ENCODE measurements around the gene CORO2A. TPM values are rescaled to one million over a fixed set of nuclear protein-coding genes. Genes with fewer than 3 reads are reported as not detected.
"Not testable (repeated sequence)": the region's sequence is repeated elsewhere in the genome, so short reads cannot be mapped to it uniquely, and the experiment has no call there.

CORO2A gene
- total and polyA plus RNA-seq, 2 donors (not counting 3 experiments of a cell fraction or from before 2014, with no cell fraction given) = 0.35 to 0.53 TPM

DNA sequence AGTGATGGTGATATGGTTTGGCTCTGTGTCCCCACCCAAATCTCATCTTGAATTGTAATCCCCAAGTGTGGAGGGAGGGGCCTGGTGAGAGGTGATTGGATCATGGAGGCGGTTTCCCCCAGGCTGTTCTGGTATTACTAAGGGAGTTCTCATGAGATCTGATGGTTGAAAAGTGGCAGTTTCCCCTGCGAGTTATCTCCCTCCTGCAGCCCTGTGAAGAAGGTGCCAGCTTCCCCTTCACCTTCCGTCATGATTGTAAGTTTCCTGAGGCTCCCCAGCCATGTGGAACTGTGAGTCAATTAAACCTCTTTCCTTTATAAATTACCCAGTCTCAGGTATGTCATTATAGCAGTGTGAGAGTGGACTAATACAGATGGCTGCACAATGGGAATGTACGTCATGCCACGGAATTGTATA lies 17.9 kb downstream of the CORO2A start:
- H3K4me1 ChIP-seq (ENCODE audit: control insufficient read depth, extremely low read depth, insufficient read depth, low read length); H3K9ac ChIP-seq (replicated peaks; ENCODE audit: extremely low read depth, insufficient read depth, low read length); intact Hi-C loops (cut with micrococcal nuclease); H2AFZ ChIP-seq (ENCODE audit: low read depth, low read length); H3K27ac ChIP-seq (ENCODE audit: insufficient read depth, low read depth, low read length); H3K9me1 ChIP-seq (replicated peaks; ENCODE audit: control insufficient read depth, extremely low read depth, insufficient read depth, low read length); H3K9me3 ChIP-seq (replicated peaks; ENCODE audit: control insufficient read depth, insufficient read depth, low read length); FAIRE-seq; H4K20me1 ChIP-seq (replicated peaks; ENCODE audit: control insufficient read depth, extremely low read depth, insufficient read depth, low read length); H3K27me3 ChIP-seq (ENCODE audit: control insufficient read depth in 2 of 2, insufficient read depth in 2 of 2, low read length in 2 of 2); BruUV-seq (replicated peaks); dilution Hi-C loops (cut with MboI; ENCODE audit: extremely low pct_ligation_motif_present, low sequenced_read_pairs); H3K4me3 ChIP-seq (replicated peaks in 1 of 3; ENCODE audit: insufficient read depth in 1 of 3, low read depth in 1 of 3, low read length in 3 of 3); H3K36me3 ChIP-seq (ENCODE audit: control insufficient read depth in 2 of 2, extremely low read depth in 1 of 2, insufficient read depth in 2 of 2, low read length in 2 of 2); H3K79me2 ChIP-seq (ENCODE audit: control insufficient read depth, insufficient read depth, low read length); H3K4me2 ChIP-seq (ENCODE audit: insufficient read depth, low read length): not testable (repeated sequence)
- CTCF ChIA-PET = interaction anchor here (1.5 kb wide), 1 partner anchor 19 kb away, joined by 4 read pairs; no protein-coding TSS in a partner anchor
- DNase-seq (ENCODE audit: low read depth, low spot score) = peak; percentile 51
- POLR2A ChIA-PET = interaction anchor here (0.6 kb wide), 1 partner anchor 8 kb away, joined by 7 read pairs; no protein-coding TSS in a partner anchor

DNA sequence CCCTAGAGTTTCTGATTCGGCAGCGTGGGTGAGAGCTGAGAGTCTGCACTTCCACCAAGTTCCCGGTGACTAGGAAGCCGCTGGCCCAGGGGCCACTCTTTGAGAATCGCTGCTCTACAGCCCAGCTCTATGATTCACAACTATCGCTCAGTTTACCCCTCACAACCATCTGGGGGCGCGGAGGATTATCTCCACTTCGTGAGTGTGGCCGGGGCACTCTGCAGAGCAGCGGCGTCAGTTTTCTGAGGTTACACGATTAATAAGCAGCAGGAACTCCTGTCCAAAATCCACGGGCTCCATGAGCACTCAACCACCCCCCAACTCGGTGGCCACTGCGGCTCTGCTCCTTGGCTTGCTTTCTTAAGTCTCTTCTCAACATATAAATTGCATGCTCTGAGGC lies 19.3 kb downstream of the CORO2A start:
- Histone ChIP-seq H2AFZ (ENCODE audit: low read depth, low read length) (no peak overlapping the region), H3K36me3 (ENCODE audit: control insufficient read depth in 2 of 2, extremely low read depth in 1 of 2, insufficient read depth in 2 of 2, low read length in 2 of 2) (no peaks in the 10 kb centered on the region), H3K9ac (replicated peaks; ENCODE audit: extremely low read depth, insufficient read depth, low read length) (no peak overlapping the region), H3K4me1 (ENCODE audit: control insufficient read depth, extremely low read depth, insufficient read depth, low read length) (no peaks in the 10 kb centered on the region), H4K20me1 (replicated peaks; ENCODE audit: control insufficient read depth, extremely low read depth, insufficient read depth, low read length) (no peaks in the 10 kb centered on the region), H3K4me2 (ENCODE audit: insufficient read depth, low read length) (no peak overlapping the region), H3K79me2 (ENCODE audit: control insufficient read depth, insufficient read depth, low read length) (no peaks in the 10 kb centered on the region), H3K4me3 (replicated peaks in 1 of 3; ENCODE audit: insufficient read depth in 1 of 3, low read depth in 1 of 3, low read length in 3 of 3) (no peak overlapping the region), H3K9me3 (replicated peaks; ENCODE audit: control insufficient read depth, insufficient read depth, low read length) (no peaks in the 10 kb centered on the region), H3K9me1 (replicated peaks; ENCODE audit: control insufficient read depth, extremely low read depth, insufficient read depth, low read length) (no peaks in the 10 kb centered on the region), H3K27me3 (ENCODE audit: control insufficient read depth in 2 of 2, insufficient read depth in 2 of 2, low read length in 2 of 2) (no peaks in the 10 kb centered on the region), H3K27ac (ENCODE audit: insufficient read depth, low read depth, low read length) (no peak overlapping the region)
- dilution Hi-C loops (cut with MboI; ENCODE audit: extremely low pct_ligation_motif_present, low sequenced_read_pairs) (no loop called here), intact Hi-C loops (cut with micrococcal nuclease) (no loop called here)
- FAIRE-seq (no peak), DNase-seq (ENCODE audit: low read depth, low spot score) (no peak)
- no peak for TF ChIP-seq GATA2 (IDR thresholded peaks at IDR 0.05; ENCODE audit: insufficient read depth, insufficient read length, low read depth, low read length)
- no peak for TF ChIP-seq POLR2AphosphoS5 (IDR thresholded peaks at IDR 0.05; ENCODE audit: insufficient read depth, low read depth, low read length)
- TF ChIP-seq POLR2A (IDR thresholded peaks at IDR 0.05; ENCODE audit: low read depth, low read length) = no peak
- TF ChIP-seq MYC (IDR thresholded peaks at IDR 0.05; ENCODE audit: low read depth, low read length) = no peak
- no peak for TF ChIP-seq JUN (IDR thresholded peaks at IDR 0.05; ENCODE audit: borderline replicate concordance, insufficient read depth, insufficient read length, low read depth)
- TF ChIP-seq, protein P1, sequence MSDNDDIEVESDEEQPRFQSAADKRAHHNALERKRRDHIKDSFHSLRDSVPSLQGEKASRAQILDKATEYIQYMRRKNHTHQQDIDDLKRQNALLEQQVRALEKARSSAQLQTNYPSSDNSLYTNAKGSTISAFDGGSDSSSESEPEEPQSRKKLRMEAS (IDR thresholded peaks at IDR 0.05; ENCODE audit: insufficient read depth, insufficient read length) = no peak
- TF ChIP-seq, protein P2, sequence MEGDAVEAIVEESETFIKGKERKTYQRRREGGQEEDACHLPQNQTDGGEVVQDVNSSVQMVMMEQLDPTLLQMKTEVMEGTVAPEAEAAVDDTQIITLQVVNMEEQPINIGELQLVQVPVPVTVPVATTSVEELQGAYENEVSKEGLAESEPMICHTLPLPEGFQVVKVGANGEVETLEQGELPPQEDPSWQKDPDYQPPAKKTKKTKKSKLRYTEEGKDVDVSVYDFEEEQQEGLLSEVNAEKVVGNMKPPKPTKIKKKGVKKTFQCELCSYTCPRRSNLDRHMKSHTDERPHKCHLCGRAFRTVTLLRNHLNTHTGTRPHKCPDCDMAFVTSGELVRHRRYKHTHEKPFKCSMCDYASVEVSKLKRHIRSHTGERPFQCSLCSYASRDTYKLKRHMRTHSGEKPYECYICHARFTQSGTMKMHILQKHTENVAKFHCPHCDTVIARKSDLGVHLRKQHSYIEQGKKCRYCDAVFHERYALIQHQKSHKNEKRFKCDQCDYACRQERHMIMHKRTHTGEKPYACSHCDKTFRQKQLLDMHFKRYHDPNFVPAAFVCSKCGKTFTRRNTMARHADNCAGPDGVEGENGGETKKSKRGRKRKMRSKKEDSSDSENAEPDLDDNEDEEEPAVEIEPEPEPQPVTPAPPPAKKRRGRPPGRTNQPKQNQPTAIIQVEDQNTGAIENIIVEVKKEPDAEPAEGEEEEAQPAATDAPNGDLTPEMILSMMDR (IDR thresholded peaks at IDR 0.05; ENCODE audit: extremely low read depth in 1 of 2, insufficient read depth in 1 of 2, low read depth in 1 of 2, low read length in 2 of 2) = no peak
- no TSS peak for BruUV-seq (replicated peaks)
- CTCF ChIA-PET = no interaction called here
- POLR2A ChIA-PET = no interaction called here
